Right lobe of liver (tissue), 6 donors: ENCODE results near the gene PKP4. TPM values are rescaled to one million over a fixed set of nuclear protein-coding genes. Genes with fewer than 3 reads are reported as not detected.
A peak's percentile ranks its signal among the peaks of the same experiment; 100 is the strongest.

ENCODE experiments used
- ATAC-seq, 4 donors: fragments of 200-7000 bp; cut with Tn5 transposase; one replicate each; pipeline ENCODE4 v1.9.1; 2020; ENCODE audit warnings: mild to moderate bottlenecking in 4 of 4, moderate library complexity in 4 of 4
- DNase-seq, 3 donors: peaks; one replicate each; pipeline ENCODE4 v3.0.0-alpha.2; 2020
- H3K27ac ChIP-seq, 3 donors: fragments of 200-600 bp; one replicate each; pipeline ENCODE4 v1.8.0; 2022
- H3K27me3 ChIP-seq, 2 donors: fragments of 200-600 bp; one replicate each; pipeline ENCODE4 v1.8.0; 2022
- H3K36me3 ChIP-seq, 4 donors: fragments of 200-600 bp; sonication (generic) in 1 of 4; one replicate each; pipeline versions ENCODE4 v1.5.1 to v1.8.0; 2017 to 2022; ENCODE audit warnings: control low read depth in 1 of 4
- H3K4me1 ChIP-seq, 4 donors: fragments of 200-600 bp; sonication (generic) in 1 of 4; one replicate each; pipeline versions ENCODE4 v1.5.1 to v1.8.0; 2017 to 2022; ENCODE audit warnings: control low read depth in 1 of 4
- H3K4me3 ChIP-seq, 3 donors: fragments of 200-600 bp; one replicate each; pipeline ENCODE4 v1.8.0; 2022
- H3K9me3 ChIP-seq, 4 donors: fragments of 200-600 bp; sonication (generic) in 1 of 4; one replicate each; pipeline versions ENCODE4 v1.5.1 to v1.8.0; 2017 to 2022; ENCODE audit warnings: control low read depth in 1 of 4
- CTCF ChIP-seq, 4 donors: fragments of 200-600 bp in 3 of 4; fragments of 450-650 bp in 1 of 4; IDR thresholded peaks; one replicate each; pipeline versions ENCODE4 v1.5.1 to v1.8.0; 2016 to 2022; ENCODE audit warnings: antibody characterized with exemption in 4 of 4, mild to moderate bottlenecking in 2 of 4
- POLR2A ChIP-seq: fragments of 450-650 bp; IDR thresholded peaks from one replicate; pipeline ENCODE4 v1.6.1; 2017; ENCODE audit warnings: antibody characterized with exemption, mild to moderate bottlenecking
- WGBS: methylation state at CpG from one replicate; pipeline ENCODE4 v1.1.6; 2018; ENCODE audit warnings: low coverage, low lambda C conversion rate; ENCODE audit not compliant: insufficient coverage; ENCODE audit errors: missing lambda C conversion rate; 5-methylcytosine and 5-hydroxymethylcytosine counted together
- intact Hi-C, 2 donors: fragments of 100-400 bp; cut with DNase I; formaldehyde crosslinking; loops; one replicate each; pipeline versions ENCODE4 v1.11.2 to v1.14.1; 2022
- total RNA-seq, 6 experiments: library from RNA; depleted of rRNA in 2 of 6; stranded (reverse); fragments of >200 nt in 2 of 6; fragmentation: NEBNext Ultra II Directional in 3 of 6; extraction: Animal tissue kit (Norgen Biotek cat#: 25700) in 3 of 6; gene quantifications; one replicate each; pipeline versions ENCODE4 v1.1.0 to v1.2.4, GENCODE V29; 2016 to 2023
- donor health status: DM: no; HTN: yes; CAD: no.
- donor health status: DM: no; HTN: no; CAD: no.
- donor health status: DM: no; HTN: no; CAD: no.
- donor health status: DM: no; HTN: yes; CAD: no.
- donor health status: DM: no; HTN: yes; CAD: no.

The PKP4 gene
- total RNA-seq, 6 experiments from 2014 or later = 27.2 to 41.6 (median 33.2) TPM

- TF ChIP-seq CTCF (IDR thresholded peaks at IDR 0.05) (no peak), POLR2A (no peak)
- Histone ChIP-seq H3K36me3 (no peaks in the 10 kb centered on the region), H3K9me3 (no peaks in the 10 kb centered on the region), H3K27ac (no peak overlapping the region), H3K27me3 (no peaks in the 10 kb centered on the region), H3K4me3 (no peak overlapping the region), H3K4me1 (peaks cover 0 to 7% (median 0%) of the 10 kb centered on the region in 4 donors)
- intact Hi-C loops = no loop called here
- WGBS = 100% methylated on average over 1 of the region's 2 CpGs
- ATAC-seq (no peak), DNase-seq (no peak)
Observed at GRCh38 chr2:158557752-158558151, 101.0 kb downstream of the PKP4 start.

GRCh38 chr2:158559252-158559651, 102.5 kb downstream of the PKP4 start:
- Histone ChIP-seq H3K27ac (no peak overlapping the region), H3K36me3 (no peaks in the 10 kb centered on the region), H3K4me1 (peaks cover 0 to 7% (median 0%) of the 10 kb centered on the region in 4 donors), H3K9me3 (no peaks in the 10 kb centered on the region), H3K27me3 (no peaks in the 10 kb centered on the region), H3K4me3 (no peak overlapping the region)
- intact Hi-C loops = no loop called here
- no peak for TF ChIP-seq POLR2A
- no peak for TF ChIP-seq CTCF (IDR thresholded peaks at IDR 0.05)
- WGBS = 90% methylated on average over 2 of the region's 4 CpGs
- ATAC-seq (no peak), DNase-seq (no peak)

- intact Hi-C loops = no loop called here
- DNase-seq = no peak
- H3K4me1 ChIP-seq = peaks cover 0 to 7% (median 0%) of the 10 kb centered on the region in 4 donors
- no peaks in the 10 kb centered on the region for H3K27me3 ChIP-seq
- H3K27ac ChIP-seq = no peak overlapping the region
- no peaks in the 10 kb centered on the region for H3K9me3 ChIP-seq
- H3K4me3 ChIP-seq = no peak overlapping the region
- TF ChIP-seq CTCF (IDR thresholded peaks at IDR 0.05) = no peak
- TF ChIP-seq POLR2A = no peak
- peak in 3 of 4 donors; percentile 56 to 65 (median 61) for ATAC-seq
- no peaks in the 10 kb centered on the region for H3K36me3 ChIP-seq
Observed at GRCh38 chr2:158560259-158560658, 103.5 kb downstream of the PKP4 start.

GRCh38 chr2:158561054-158561453, 104.3 kb downstream of the PKP4 start:
- Histone ChIP-seq H3K27ac (no peak overlapping the region), H3K4me3 (no peak overlapping the region), H3K36me3 (no peaks in the 10 kb centered on the region), H3K9me3 (no peaks in the 10 kb centered on the region), H3K27me3 (no peaks in the 10 kb centered on the region), H3K4me1 (peaks cover 0 to 7% (median 0%) of the 10 kb centered on the region in 4 donors)
- DNase-seq = no peak
- 75% methylated on average over 3 of the region's 3 CpGs for WGBS
- intact Hi-C loops = no loop called here
- ATAC-seq = peak; percentile 30 to 71 (median 54)
- TF ChIP-seq CTCF (IDR thresholded peaks at IDR 0.05) (no peak), POLR2A (no peak)

- H3K4me3 ChIP-seq = no peak overlapping the region
- DNase-seq (no peak), ATAC-seq (no peak)
- H3K4me1 ChIP-seq = no peaks in the 10 kb centered on the region
- no peaks in the 10 kb centered on the region for H3K27me3 ChIP-seq
- no peaks in the 10 kb centered on the region for H3K36me3 ChIP-seq
- 92% methylated on average over 2 of the region's 2 CpGs for WGBS
- TF ChIP-seq CTCF (IDR thresholded peaks at IDR 0.05) (no peak), POLR2A (no peak)
- no peaks in the 10 kb centered on the region for H3K9me3 ChIP-seq
- H3K27ac ChIP-seq = no peak overlapping the region
- intact Hi-C loops = no loop called here
Observed at GRCh38 chr2:158567208-158567607, 110.5 kb downstream of the PKP4 start.
